Activated gamma-delta T cell (primary cell): ENCODE measurements around the gene SRSF3.
"Not testable (repeated sequence)": the region's sequence is repeated elsewhere in the genome, so short reads cannot be mapped to it uniquely, and the experiment has no call there.

ENCODE experiments used
- DNase-seq: peaks from one replicate; lab custom pipeline; 2025; lab: John Stamatoyannopoulos, UW
- total RNA-seq, 2 donors: gene quantifications; one replicate each; lab custom pipeline; 2026; lab: John Stamatoyannopoulos, UW

The SRSF3 gene
- total RNA-seq = 447 to 453 reads per million in 2 donors

DNA sequence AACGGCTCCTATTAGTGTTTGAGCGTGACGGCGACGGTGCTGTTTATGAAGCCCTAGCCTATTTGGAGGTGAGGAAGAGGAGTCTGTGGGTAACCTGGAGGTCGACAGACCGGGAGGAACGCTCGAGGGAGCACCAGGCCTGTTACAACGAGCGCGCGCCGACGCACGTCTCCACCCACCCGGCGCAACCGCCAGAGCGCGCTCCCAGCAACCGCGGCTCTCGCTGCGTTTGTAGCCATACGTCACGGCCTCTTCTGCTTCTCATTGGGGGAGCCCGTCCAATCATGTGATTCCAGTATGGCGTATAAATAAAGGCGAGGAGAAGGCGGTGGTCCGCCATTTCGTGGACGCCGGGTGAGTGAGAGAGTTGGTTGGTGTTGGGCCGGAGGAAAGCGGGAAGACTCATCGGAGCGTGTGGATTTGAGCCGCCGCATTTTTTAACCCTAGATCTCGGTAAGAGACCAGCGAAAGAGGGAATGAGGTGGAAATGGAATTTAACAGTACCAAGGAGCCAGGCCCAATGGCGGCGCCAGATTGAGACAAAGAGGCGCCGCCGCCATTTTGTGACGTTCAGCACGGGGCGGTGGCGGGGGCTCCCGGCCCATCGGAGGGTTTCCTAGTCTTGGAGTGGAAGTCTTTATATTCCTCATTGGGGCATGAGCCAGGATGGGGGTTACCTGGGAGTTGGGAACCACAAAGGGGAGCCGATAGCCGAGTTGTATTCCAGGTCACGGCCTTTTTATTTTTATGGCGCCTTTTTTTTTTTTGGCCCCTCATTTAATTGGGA is at the start of gene SRSF3:
Gene SRSF3 (plus strand): TSS at position 334 of the 787 bp plus-strand sequence. CDS start 2,401 bp downstream, outside the sequence.
- peak; percentile 87 for DNase-seq

- DNase-seq = no peak
Measured at GRCh38 chr6:36545767-36546307, 48.3 kb upstream of the SRSF3 start.

DNA sequence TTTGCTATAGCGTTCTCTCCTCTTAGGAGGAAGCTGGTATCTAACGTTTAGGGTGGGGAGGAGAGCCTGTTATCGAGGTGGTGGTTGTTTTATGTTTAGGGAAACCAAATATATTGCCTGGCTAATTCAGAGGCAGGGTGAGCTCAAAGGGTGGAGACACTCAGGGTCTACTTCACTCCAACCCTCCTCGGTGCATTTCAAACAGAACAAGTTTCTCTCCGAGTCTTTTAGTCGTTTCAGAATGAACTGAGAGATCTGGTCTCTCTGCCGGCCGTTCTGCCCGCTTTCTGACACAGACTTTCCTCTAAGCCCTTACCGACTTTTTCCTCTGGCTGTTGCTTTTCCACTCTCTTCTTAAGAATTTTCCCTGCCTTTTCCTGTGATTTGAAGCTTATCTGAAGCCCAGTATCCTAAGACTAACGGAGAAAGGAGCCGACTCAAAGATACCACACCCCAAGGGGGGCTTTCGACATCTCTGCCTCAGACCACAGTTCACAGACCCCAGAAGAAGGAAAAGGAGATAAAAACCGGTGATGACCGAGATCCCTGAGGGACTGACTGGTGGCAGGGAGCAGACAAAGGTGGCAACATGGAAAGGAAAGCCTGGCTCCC is 47.7 kb upstream of the SRSF3 start:
- DNase-seq = no peak

- peak; percentile 91 for DNase-seq
Measured at GRCh38 chr6:36546920-36547645, 47.1 kb upstream of the SRSF3 start, which contains the start of gene STK38. STK38 (minus strand) TSS chr6:36547479; CDS start chr6:36540202, 7,277 bp downstream.

GRCh38 chr6:36547646-36548400 is 46.3 kb upstream of the SRSF3 start:
- no peak for DNase-seq

GRCh38 chr6:36548401-36548743 is 45.8 kb upstream of the SRSF3 start:
- DNase-seq = no peak

DNA sequence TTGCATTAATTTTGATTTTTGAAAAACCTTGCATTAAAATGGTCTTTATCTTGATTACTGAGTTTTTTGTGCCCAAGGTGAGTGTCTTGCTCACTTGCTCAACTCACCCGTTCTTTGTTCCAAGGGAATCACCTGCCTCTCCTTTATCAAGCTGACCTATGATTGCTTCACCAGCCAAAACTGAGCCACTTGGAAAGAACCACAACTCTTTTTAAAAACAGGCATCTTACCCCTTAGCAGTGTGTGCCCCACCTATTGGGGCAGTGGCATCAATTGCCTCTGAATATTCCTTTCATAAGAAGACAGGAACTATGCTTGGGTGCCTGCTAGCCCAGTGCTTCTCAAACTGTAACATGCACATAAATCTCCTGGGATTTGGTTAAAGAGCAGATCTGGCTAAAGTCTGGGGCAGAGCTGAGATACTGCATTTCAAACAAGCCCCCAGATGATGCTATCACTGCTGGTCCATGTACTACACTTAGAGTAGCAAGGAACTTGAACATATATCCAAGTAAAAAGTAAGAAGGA is 43.6 kb upstream of the SRSF3 start:
- no peak for DNase-seq

GRCh38 chr6:36555750-36556252 is 38.4 kb upstream of the SRSF3 start:
- no peak for DNase-seq

GRCh38 chr6:36556281-36556680 is 37.9 kb upstream of the SRSF3 start:
- no peak for DNase-seq

DNA sequence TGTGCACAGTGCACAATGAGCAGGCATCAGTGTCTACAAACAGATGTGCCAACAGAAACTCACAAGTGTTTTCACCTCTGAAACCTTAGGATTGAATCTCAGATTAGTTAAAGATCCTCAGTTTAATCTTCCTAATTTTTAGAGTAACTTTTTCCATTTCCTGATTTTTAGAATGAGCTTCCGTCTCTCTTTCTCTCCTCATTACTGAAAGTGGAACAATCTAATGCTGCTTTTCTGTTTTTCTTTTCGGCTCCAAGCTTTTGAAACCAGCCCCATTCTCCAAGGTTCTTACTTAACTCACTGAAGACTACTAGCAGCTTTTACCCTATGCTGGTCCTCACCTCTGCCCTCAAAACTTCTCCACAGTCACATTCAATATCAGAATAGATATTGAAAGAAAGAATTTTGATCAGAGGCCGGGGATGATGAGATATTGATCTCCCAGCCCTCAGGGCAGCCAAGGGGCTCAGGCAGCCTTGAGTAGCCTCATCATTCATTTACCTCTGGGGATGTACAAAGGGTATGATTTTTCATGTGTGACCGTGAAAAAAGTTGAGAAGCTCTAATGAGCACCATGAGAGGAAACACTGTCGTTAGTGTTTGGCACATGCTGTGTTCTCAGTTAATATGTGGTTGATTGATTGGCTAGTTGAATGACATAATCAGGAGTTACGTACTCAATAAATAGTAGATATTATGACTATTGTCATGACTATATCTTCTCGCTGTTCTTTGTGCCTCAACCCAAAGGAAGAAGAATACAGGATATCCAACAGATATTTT is 35.0 kb upstream of the SRSF3 start:
- no peak for DNase-seq

DNA sequence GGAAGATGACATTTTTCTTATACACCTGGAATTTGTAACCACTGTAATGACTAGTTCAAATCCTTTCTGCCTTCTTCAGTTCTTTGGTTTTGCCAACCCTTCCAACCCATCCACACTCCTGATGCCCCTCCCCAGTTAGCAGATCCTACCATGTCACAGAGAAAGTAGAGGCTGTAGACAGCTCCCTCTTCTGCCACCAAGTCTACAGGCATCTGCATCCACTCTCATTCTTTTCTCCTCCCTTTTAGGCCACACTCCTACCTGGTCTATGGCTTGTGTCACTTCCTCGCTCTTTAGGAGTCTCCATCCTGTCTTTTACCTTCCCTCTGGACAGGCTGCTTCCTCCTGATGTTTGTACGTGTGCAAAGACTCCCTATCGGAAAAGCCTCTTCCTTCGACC is 33.3 kb upstream of the SRSF3 start:
- no peak for DNase-seq

DNA sequence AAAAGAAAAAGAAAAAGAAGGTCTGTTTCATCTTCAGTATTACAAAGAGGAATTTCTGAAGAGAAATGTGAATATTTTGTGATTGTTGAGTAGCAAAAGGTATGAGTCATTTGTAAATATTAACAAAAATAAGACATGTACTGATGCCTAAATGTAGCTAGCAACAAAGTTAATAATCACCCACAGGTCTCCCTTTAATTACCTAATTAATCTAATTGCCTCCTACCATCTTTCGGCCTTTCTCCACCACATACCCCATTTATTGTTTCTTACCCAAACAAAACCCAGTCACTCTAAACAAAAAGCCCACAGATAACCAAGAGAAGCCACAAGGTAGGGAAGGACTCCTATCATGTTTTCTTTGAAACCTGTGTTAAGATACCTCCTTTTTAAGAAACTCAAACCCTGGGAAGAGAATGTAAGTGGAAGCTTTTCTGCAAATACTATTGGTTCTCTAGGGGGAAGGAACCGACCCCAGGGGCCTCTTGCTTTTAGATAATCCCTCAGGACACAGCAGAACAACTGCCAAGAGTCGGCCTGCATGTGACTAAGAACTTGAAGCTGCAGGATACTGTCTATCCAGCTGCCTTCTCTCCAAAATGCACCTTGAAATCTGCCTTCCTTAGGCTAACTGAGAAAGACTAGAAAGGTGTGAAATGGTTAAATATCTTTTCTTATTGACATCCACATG is 30.8 kb upstream of the SRSF3 start:
- no peak for DNase-seq

DNA sequence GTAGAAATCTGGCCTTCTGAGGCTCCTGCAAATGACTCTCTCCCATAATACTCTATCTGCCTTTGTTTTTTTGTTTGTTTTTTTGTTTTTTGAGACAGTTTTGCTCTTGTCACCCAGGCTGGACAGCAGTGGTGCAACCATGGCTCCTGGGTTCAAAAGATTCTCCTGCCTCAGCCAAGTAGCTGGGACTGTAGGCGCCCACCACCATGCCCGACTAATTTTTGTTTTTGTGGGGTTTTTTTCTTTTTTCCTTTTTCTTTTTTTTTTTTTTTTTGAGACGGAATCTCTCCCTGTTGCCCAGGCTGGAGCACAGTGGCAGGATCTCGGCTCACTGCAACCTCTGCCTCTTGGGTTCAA is 30.3 kb upstream of the SRSF3 start:
- DNase-seq = no peak

DNA sequence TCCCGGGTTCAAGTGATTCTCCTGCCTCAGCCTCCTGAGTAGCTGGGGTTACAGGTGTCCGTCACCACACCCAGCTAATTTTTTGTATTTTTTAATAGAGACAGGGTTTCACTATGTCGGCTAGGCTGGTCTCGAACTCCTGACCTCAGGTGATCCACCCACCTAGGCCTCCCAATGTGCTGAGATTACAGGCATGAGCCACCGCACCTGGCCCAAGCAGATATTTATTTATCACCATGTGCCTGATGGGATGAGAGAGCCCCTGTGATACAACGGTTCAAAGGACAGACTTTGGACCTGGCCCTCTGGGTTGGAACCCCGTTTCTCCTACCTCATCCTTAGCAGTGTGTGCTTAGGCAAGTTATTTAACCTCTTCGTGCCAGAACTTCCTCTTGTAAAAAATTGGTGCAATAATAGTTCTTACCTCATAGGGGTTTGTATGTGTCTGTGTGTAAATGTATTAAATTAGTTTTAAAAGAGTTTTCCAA is 27.7 kb upstream of the SRSF3 start:
- DNase-seq = no peak

- DNase-seq = no peak
Measured at GRCh38 chr6:36570264-36570663, 23.9 kb upstream of the SRSF3 start.

DNA sequence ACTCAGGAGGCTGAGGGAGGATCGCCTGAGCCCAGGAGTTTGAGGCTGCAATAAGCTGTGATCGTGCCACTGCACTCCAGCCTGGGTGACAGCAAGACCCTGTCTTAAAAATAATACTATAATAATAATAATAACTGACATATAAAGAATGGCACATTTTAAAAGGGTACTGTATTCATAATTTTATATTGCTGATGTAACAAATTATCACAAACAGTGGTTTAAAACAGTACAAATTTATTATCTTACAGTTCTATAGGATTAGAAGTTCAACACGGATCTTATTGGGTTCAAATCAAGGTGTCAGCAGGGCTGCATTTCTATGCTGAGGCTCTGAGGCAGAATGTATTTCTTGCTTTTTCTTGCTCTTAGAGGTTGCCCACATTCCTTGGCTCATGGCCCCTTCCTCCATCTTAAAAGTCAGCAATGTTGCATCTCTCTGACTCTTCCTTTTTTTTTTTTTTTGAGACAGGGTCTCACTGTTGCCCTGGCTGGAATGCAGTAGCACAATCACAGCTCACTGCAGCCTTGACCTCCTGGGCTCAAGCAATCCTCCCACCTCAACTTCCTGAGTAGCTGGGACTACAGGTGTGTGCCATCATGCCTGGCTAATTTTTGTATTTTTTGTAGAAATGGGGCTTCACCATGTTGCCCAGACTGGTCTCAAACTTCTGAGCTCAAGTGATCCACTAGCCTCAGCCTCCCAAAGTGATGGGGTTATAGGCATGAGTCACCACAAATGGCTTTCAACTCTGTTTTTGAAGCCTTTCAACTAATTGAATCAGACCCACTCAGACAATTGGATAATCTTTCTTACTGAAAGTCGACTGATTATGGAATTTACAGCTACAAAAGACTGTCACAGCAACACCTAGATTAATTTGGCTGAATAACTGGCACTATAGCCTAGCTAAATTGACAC is 22.8 kb upstream of the SRSF3 start:
- no peak for DNase-seq

DNA sequence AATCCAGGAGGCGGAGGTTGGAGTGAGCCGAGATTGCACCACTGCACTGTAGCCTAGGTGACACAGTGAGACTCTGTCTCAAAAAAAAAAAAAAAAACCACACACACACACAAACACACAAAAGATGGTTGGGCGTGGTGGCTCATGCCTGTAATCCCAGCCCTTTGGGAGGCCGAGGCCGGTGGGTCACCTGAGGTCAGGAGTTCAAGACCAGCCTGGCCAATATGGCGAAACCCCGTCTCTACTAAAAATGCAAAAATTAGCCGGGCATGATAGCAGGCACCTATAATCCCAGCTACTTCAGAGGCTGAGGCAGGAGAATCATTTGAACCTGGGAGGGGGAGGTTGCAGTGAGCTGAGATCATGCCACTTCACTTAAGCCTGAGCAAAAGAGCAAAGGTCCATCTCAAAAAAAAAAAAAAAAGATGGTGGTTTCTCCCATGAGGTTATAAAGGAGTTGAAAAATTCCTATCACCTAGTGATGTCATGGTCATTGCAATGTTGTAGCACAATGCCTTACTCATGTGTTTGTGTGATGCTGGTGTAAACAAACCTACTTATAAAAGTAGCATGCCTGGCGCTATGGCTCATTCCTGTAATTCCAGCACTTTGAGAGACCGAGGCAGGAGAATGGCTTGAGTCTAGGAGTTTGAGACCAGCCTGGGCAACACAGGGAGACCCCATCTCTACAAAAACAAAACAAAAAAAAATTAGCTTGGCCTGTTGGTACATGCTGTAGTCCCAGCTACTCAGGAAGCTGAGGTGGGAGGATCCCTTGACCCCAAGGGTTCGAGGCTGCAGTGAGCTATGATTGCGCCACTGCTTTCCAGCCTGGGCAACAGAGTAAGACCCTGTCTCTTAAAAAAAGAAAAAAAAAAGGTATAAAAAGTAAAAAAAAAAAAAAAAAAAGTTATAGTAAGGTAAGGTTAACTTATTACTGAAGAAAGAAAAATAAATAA is 21.5 kb upstream of the SRSF3 start:
- not testable (repeated sequence) for DNase-seq

DNA sequence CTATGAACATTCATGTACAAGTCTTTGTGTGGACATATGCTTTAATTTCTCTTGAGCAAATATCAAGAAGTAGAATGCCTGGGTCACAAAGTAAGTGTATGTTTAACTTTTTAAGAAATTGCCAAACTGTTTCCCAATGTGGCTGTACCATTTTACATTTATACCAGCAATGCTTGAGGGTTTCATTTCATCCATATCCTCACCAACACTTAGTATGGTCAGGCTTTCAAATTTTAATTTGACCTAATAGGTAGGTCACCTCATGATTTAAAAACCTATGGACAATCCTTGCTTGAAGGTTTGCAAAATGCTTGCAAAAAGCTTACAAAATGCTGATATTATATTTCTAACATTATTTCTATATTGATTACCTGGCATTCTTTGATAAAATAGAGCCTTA is 19.5 kb upstream of the SRSF3 start:
- DNase-seq = no peak
